CD4-positive, alpha-beta T cell treated with Interferon alpha-2 for 1 hour (primary cell): ENCODE measurements around the gene RNF215.

Source experiments
- DNase-seq, 2 donors: peaks; one replicate each; pipeline ENCODE4 v3.0.0-alpha.2; 2020 to 2022

The RNF215 gene

GRCh38 chr22:30386960-30387827, at the start of gene RNF215:
TSS of gene RNF215 (minus strand) at chr22:30387411. CDS start at chr22:30387313, 98 bp downstream.
- DNase-seq: peak; percentile 77 to 82

DNA sequence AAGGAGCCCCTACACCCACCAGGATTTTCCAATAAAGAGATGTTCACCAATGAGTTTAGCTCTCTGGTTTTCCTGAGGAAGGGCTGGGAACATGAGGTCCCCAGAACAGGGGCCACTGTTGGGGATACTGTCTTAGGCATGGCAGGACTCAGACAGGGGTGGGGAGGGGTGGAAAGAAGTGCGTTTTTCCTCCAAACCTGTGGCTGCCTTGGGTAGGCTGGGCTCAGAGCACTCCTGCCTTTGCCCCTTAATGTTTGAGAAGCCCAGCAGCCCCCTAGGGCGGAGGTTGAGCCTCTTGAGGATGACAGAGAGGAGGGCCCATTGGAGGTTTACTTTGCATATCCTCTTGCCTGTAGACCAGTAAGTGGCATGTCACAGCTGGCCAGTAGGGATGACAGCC, 49.0 kb upstream of the RNF215 start:
- no peak for DNase-seq

GRCh38 chr22:30435674-30436126, 48.5 kb upstream of the RNF215 start:
- DNase-seq: peak; percentile 94

DNA sequence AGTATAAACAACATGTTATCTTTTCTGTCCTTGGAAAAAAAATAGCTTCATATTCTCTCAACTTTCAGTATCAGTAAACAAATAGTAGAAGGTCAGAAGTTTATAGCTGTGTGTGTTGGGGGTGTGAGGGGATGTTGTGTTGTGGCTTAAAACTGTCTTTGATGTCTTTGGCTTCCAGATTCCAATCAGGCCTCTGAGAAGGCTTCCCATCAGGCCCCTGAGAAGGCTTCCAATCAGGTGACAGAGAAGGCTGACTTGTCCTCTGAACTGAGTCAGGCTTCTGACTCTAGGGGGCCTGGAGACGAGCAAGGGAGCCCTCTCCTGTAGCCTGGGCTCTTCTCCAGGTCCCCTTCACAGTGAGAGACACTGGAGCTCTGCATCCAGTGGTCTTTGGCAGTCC, 47.6 kb upstream of the RNF215 start:
- DNase-seq: no peak

DNA sequence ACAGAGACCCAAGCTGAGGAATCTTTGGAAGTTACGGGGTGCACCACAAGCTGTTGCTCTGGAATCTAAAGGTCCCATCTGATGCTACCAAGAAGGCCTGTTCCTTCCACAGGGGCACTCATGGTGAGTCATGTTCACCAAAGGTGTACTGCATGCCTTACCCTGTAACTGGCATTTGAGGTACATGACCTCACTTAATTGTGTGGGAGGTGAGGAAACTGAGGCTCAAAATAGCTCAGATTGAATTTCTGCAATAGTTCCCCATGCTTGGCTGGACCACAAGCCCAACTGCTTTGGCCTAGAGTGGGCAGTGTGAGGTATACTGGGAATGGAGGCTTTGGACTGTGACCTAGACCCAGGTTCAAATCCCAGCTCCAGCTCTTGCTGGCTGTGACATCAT, 46.6 kb upstream of the RNF215 start:
- DNase-seq: no peak

DNA sequence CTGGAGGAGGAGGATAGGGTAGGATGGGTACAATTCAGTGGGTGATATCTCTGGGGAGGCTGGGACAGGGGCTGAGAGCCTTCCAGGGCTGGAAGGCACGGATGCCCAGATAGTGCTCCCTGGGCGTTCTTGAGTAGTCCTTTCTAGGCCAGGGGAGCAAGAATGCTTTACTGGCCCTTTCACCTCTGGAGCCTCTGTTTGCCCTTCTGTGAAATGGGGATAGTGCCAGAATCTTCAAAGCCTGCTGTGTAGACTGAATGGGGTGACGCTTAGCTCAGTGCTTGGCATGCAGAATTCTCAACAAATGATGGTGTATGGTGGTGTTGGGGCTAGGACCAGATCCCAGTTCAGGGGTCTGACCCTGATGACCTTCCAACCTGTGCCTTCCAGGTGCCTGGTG, 46.0 kb upstream of the RNF215 start:
- DNase-seq: no peak

- DNase-seq: no peak
Measured at GRCh38 chr22:30432520-30432919, 45.3 kb upstream of the RNF215 start.

DNA sequence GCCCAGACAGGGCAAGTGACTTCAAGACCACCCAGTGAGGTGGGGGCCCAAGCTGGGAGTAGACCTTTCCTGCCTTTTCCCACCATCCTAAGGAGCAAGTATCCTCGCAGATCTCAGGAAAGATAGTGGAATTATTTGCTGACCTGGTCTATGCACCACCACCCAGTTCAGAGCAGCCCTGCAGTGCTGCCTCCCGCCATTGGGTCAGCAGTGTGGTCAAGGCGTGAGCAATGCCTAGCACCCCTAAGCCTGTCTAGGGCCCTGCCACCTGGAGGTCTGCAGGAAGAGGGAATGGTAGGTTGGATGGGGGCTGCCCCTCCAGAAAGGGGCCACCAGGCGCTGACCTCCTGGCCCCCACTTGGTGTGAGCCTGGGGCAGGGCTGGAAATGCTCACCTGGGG, 44.9 kb upstream of the RNF215 start:
- no peak for DNase-seq

- DNase-seq: no peak
Measured at GRCh38 chr22:30430933-30431332, 43.7 kb upstream of the RNF215 start.

- DNase-seq: no peak
Measured at GRCh38 chr22:30429887-30430286, 42.7 kb upstream of the RNF215 start.

DNA sequence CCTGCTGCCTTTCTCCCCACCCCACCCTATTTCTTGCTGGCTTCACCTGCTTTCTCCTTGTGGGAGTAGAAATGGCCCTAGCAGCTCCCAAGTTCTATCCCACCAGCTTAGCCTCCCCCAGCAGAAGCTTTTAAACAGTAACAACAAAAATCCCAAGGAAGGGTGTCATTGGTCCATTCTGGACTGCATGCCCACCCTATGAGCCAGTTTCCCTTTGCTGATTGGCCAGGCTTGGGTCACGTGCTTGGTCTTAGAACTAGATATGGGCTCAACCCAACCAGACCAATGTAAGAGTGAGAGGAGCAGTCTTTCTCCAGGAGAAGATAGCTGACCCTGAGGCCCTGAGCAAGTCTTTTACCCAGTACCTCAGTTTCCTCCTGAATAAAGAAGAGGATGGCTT, 40.7 kb upstream of the RNF215 start:
- DNase-seq: no peak

DNA sequence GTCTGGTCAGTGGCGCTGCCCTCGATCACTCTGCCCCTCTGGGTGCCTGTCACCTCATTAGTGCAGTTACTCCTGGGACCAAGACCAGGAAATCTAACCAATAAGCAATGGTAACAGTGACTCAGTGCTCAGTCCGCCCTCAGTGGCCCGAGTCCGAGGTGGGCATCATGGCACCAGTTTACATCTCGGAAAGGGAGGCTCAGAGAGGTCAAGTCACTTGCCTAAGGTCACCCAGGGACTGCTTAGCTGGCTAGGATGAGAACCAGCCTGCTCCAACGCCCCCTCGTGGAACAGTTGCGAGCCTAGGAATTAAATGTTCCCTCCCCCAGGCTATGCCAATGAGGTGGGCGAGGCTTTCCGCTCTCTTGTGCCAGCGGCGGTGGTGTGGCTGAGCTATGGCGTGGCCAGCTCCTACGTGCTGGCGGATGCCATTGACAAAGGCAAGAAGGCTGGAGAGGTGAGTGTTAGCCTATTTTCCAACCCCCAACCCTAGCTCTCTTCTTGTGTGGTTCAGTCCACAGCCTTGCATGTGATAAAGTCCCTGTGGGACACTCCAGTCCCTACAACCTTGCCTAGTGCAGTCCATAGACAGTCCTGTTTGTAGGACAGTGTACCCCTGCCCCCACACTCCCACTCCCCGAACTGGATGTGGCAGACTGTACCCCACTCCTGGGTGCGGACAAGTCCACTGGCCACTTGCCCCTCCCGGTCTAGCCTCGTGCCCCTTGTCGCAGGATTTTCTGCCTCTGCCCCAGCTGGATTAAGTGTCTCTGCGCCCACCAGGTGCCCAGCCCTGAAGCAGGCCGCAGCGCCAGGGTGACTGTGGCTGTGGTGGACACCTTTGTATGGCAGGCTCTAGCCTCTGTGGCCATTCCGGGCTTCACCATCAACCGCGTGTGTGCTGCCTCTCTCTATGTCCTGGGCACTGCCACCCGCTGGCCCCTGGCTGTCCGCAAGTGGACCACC, 39.5 kb upstream of the RNF215 start:
- DNase-seq: peak; percentile 84 to 91

- peak; percentile 28 to 61 for DNase-seq
Measured at GRCh38 chr22:30425616-30426387, 38.6 kb upstream of the RNF215 start, which contains the start of gene MTFP1. TSS of gene MTFP1 (plus strand) at chr22:30425768. CDS start at chr22:30425880, 112 bp downstream.

DNA sequence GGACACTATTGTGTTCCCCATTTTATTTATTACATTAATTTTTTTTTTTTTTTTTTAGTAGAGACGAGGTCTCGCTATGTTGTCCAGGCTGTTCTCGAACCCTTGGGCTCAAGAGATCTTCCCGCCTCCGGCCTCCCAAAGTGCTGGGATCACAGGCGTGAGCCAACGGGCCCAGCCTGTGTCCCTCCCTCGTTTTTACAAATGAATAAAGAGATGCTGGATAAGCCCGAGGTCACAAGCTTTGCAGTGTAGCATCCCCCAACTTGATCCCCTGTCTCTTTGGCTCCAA, 38.1 kb upstream of the RNF215 start:
- DNase-seq: no peak

- no peak for DNase-seq
Measured at GRCh38 chr22:30424534-30425326, 37.5 kb upstream of the RNF215 start.

DNA sequence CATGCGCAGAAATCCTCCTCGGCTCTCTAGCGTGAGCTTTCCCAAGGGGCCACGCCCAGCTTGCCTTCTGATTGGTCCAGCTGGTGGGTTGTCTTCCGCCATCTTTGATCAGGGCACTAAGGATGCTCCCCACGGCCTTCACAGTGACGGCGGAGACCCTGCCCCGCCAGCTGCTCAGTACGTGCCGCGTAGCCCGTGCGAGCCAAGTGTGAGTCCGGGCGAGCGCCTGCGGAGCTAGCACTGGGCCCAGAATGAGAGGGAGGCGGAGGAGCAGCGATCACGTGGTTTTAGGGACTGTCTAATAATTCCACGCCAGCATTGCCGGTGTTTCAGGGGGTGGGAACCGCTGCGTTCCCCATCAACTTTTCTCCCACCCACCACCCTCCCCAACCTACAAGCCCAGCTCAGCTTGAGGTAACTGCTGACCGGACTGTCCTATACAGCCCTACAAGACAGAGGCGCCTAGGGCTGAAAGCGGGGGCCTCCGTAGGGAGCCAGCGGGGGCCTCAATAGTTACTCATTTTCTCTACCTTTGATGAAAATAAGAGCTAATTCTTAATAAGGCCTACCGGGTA, 36.8 kb upstream of the RNF215 start:
- DNase-seq: peak; percentile 99 to 100

DNA sequence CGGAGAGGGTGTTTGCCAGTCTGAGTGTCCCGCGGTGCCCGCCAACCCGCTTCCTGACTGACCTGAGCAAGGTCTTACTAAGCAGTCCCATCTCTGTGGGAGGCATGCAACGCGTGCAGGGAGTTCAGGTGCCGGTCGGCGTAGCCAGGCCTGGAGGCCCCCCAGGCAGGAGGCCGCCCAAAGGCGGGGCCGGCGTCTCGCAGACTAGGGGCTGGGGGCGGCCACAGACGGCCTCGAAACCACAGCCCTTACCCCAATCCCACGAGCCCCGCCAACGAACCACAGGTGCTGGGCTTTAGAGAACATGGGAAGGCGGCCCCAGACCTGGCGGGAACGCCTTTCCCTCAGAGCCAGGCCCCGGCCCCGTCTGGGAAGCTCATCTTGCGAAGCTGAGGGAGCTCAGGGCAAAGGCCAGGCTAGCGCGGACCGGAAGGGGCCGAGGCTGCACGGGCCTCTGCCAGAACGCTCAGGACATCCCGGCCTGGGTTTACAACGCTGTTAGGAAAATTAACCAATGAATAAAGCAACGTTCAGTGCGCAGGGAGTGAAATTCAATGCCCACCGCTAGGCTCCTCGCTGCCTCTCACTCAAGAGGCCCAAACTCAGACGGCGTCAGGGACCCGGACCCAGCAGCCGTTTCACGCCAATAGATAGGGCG, 36.2 kb upstream of the RNF215 start:
- DNase-seq: peak in 1 of 2 donors; percentile 10

GRCh38 chr22:30422481-30423300, 35.5 kb upstream of the RNF215 start:
- DNase-seq: peak in 1 of 2 donors; percentile 6

DNA sequence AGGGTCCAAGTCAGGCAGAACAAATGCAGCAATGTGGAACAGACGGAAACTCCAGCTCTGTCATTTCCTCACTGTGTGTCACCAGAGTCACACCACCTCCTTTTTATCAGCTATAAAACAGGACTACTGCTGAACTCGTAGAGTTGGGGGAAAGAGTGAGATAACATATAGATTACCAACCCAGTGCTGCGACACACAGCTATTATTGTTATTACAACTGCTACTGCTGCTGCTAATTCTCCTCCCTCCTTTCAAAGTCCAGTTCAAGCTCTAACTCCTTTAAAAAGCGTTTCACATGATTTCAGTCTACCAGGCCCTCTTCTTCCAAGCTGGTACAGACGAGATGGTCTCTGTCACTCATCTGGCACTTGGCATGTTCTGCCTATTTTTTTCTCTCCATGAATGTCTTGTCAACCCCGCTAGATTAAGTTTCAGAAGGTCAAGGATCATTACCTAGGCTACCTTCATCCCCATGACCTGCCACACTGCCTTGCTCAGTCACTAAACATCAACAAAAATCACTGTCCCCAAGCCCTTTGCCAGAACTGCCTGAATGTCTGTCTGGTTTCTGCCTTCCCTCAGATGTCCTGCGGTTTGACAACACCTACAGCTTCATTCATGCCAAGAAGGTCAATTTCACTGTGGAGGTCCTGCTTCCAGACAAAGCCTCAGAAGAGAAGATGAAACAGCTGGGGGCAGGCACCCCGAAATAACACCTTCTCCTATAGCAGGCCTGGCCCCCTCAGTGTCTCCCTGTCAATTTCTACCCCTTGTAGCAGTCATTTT, 34.7 kb upstream of the RNF215 start:
- no peak for DNase-seq
